Common myeloid progenitor, CD34-positive (primary cell): ENCODE data around the gene FXYD7.

ENCODE experiments used
- CTCF ChIA-PET: fragments of 350-600 bp; sonication (Branson Sonifier 250); formaldehyde crosslinking; loops from one replicate; lab custom pipeline; 2021; ENCODE audit warnings: antibody characterized with exemption; lab: Charles Lee
- POLR2A ChIA-PET: fragments of 350-600 bp; sonication (Branson Sonifier 250); formaldehyde crosslinking; loops from one replicate; lab custom pipeline; 2021; ENCODE audit warnings: antibody characterized with exemption; lab: Charles Lee
- DNase-seq, 3 donors: peaks; one replicate each; pipeline versions ENCODE4 v3.0.0 to v3.0.0-alpha.2; 2013
- H3K27ac ChIP-seq, 2 experiments: 1 replicate in 1 of 2; 2 replicates in 1 of 2; pipeline ENCODE4 v1.7.0; 2013; ENCODE audit warnings: inconsistent platforms in 2 of 2, low read length in 2 of 2, mild to moderate bottlenecking in 2 of 2, low read depth in 1 of 2, moderate library complexity in 1 of 2; ENCODE audit not compliant: severe bottlenecking in 2 of 2, insufficient read depth in 1 of 2, poor library complexity in 1 of 2
- H3K27me3 ChIP-seq, 5 experiments: replicated peaks in 2 of 5; 1 replicate in 3 of 5; 2 replicates in 2 of 5; pipeline versions ENCODE4 v1.6.1 to v1.7.0; 2013; ENCODE audit warnings: low read length in 4 of 5, mild to moderate bottlenecking in 2 of 5, moderate library complexity in 2 of 5, inconsistent platforms in 1 of 5; ENCODE audit not compliant: insufficient read depth in 5 of 5, control insufficient read depth in 4 of 5
- H3K36me3 ChIP-seq, 4 experiments: 1 replicate in 2 of 4; 2 replicates in 2 of 4; pipeline versions ENCODE4 v1.6.1 to v1.7.0; 2013; ENCODE audit warnings: low read length in 3 of 4, control low read depth in 1 of 4, mild to moderate bottlenecking in 1 of 4; ENCODE audit not compliant: control insufficient read depth in 4 of 4, insufficient read depth in 4 of 4
- H3K4me1 ChIP-seq, 4 experiments: 1 replicate in 3 of 4; 2 replicates in 1 of 4; pipeline versions ENCODE4 v1.6.1 to v1.7.1; 2013; ENCODE audit warnings: low read length in 3 of 4, mild to moderate bottlenecking in 3 of 4, control low read depth in 1 of 4, inconsistent platforms in 1 of 4, moderate library complexity in 1 of 4; ENCODE audit not compliant: control insufficient read depth in 4 of 4, insufficient read depth in 4 of 4; ENCODE audit errors: control extremely low read depth in 1 of 4
- H3K4me3 ChIP-seq, 7 experiments: 1 replicate in 4 of 7; 2 replicates in 3 of 7; pipeline versions ENCODE4 v1.5.1 to v1.7.0; 2013; ENCODE audit warnings: mild to moderate bottlenecking in 7 of 7, low read length in 6 of 7, moderate library complexity in 6 of 7, inconsistent platforms in 2 of 7, low read depth in 2 of 7, control low read depth in 1 of 7; ENCODE audit not compliant: insufficient read depth in 4 of 7, control insufficient read depth in 1 of 7; ENCODE audit errors: extremely low read depth in 1 of 7
- H3K9me3 ChIP-seq, 5 experiments: 1 replicate in 4 of 5; 2 replicates in 1 of 5; pipeline versions ENCODE4 v1.6.1 to v1.7.1; 2013; ENCODE audit warnings: low read length in 4 of 5, mild to moderate bottlenecking in 2 of 5, inconsistent platforms in 1 of 5, low read depth in 1 of 5, moderate library complexity in 1 of 5; ENCODE audit not compliant: control insufficient read depth in 4 of 5, insufficient read depth in 2 of 5; ENCODE audit errors: control extremely low read depth in 1 of 5
- WGBS: methylation state at CpG from one replicate; pipeline ENCODE4 v1.1.5; 2013; ENCODE audit not compliant: insufficient coverage; 5-methylcytosine and 5-hydroxymethylcytosine counted together

Gene FXYD7

GRCh38 chr19:35116072-35116801 lies 26.8 kb upstream of the FXYD7 start:
- ChIA-PET POLR2A (interaction anchor here (0.6 kb wide), 2 partner anchors 42 to 45 kb away, joined by 3 read pairs; no protein-coding TSS in a partner anchor), CTCF (interaction anchor here (0.9 to 3.3 kb wide), 10 partner anchors 11 to 72 kb away, joined by 3 to 54 read pairs (median 4); partner anchors contain the start of gene LGI4)
- Histone ChIP-seq H3K36me3 (no peaks in the 10 kb centered on the region), H3K27ac (no peak overlapping the region), H3K4me1 (peaks cover 1 to 62% (median 32%) of the 10 kb centered on the region in 4 experiments), H3K27me3 (no peaks in the 10 kb centered on the region), H3K9me3 (no peaks in the 10 kb centered on the region), H3K4me3 (no peak overlapping the region)
- 96% methylated on average over 9 of the region's 13 CpGs for WGBS
- no peak for DNase-seq

- no peaks in the 10 kb centered on the region for H3K36me3 ChIP-seq
- 98% methylated on average over 7 of the region's 8 CpGs for WGBS
- no peak overlapping the region for H3K4me3 ChIP-seq
- ChIA-PET POLR2A (no interaction called here), CTCF (interaction anchor here (0.9 to 3.3 kb wide), 6 partner anchors 18 to 75 kb away, joined by 3 to 54 read pairs (median 10); partner anchors contain the start of genes HPN and LGI4)
- H3K27ac ChIP-seq = no peak overlapping the region
- no peaks in the 10 kb centered on the region for H3K9me3 ChIP-seq
- H3K27me3 ChIP-seq = no peaks in the 10 kb centered on the region
- peaks cover 1 to 70% (median 38%) of the 10 kb centered on the region in 4 experiments for H3K4me1 ChIP-seq
- no peak for DNase-seq
Measured at GRCh38 chr19:35117116-35117515, 25.9 kb upstream of the FXYD7 start.

GRCh38 chr19:35117799-35118198 lies 25.3 kb upstream of the FXYD7 start:
- no peak overlapping the region for H3K4me3 ChIP-seq

GRCh38 chr19:35118268-35119020 lies 24.6 kb upstream of the FXYD7 start:
- Histone ChIP-seq H3K4me1 (peaks cover 1 to 73% (median 38%) of the 10 kb centered on the region in 4 experiments), H3K36me3 (no peaks in the 10 kb centered on the region), H3K9me3 (no peaks in the 10 kb centered on the region), H3K4me3 (peak overlapping the region in 3 of 7 experiments; percentile 22 to 55 (median 26)), H3K27me3 (no peaks in the 10 kb centered on the region), H3K27ac (no peak overlapping the region)
- 29% methylated on average over 9 of the region's 13 CpGs for WGBS
- ChIA-PET CTCF (interaction anchor here (0.6 to 3.2 kb wide), 8 partner anchors 12 to 75 kb away, joined by 3 to 19 read pairs (median 4); partner anchors contain the start of genes FXYD5 and LGI4), POLR2A (interaction anchor here (1.4 kb wide), 1 partner anchor 23 kb away, joined by 4 read pairs; no protein-coding TSS in a partner anchor)
- peak in 2 of 3 donors; percentile 31 to 52 for DNase-seq

More at GRCh38 chr19:35117799-35118198, 25.3 kb upstream of the FXYD7 start:
- Histone ChIP-seq H3K36me3 (no peaks in the 10 kb centered on the region), H3K9me3 (no peaks in the 10 kb centered on the region), H3K4me1 (peaks cover 1 to 72% (median 38%) of the 10 kb centered on the region in 4 experiments), H3K27ac (no peak overlapping the region), H3K27me3 (no peaks in the 10 kb centered on the region)
- no peak for DNase-seq
- ChIA-PET POLR2A (no interaction called here), CTCF (interaction anchor here (0.6 to 3.2 kb wide), 8 partner anchors 12 to 76 kb away, joined by 3 to 19 read pairs (median 4); partner anchors contain the start of gene HPN)
- 78% methylated on average over 11 of the region's 11 CpGs for WGBS

GRCh38 chr19:35119091-35119490 lies 24.0 kb upstream of the FXYD7 start:
- Histone ChIP-seq H3K27me3 (no peaks in the 10 kb centered on the region), H3K4me3 (peak overlapping the region in 3 of 7 experiments; percentile 22 to 55 (median 26)), H3K36me3 (no peaks in the 10 kb centered on the region), H3K27ac (no peak overlapping the region), H3K9me3 (no peaks in the 10 kb centered on the region), H3K4me1 (peaks cover 1 to 76% (median 38%) of the 10 kb centered on the region in 4 experiments)
- ChIA-PET CTCF (interaction anchor here (1.1 to 3.2 kb wide), 8 partner anchors 8 to 76 kb away, joined by 3 to 19 read pairs (median 4); partner anchors contain the start of genes FXYD5 and LGI4), POLR2A (interaction anchor here (1.4 kb wide), 1 partner anchor 22 kb away, joined by 4 read pairs; no protein-coding TSS in a partner anchor)
- WGBS = 14% methylated on average over 12 of the region's 14 CpGs
- peak; percentile 60 to 83 (median 73) for DNase-seq

- H3K27ac ChIP-seq = no peak overlapping the region
- ChIA-PET POLR2A (interaction anchor here (1.4 kb wide), 1 partner anchor 21 kb away, joined by 4 read pairs; no protein-coding TSS in a partner anchor), CTCF (interaction anchor here (1.1 to 3.2 kb wide), 6 partner anchors 9 to 49 kb away, joined by 3 to 19 read pairs (median 5); partner anchors contain the start of genes FXYD5 and LGI4)
Measured at GRCh38 chr19:35119578-35120155, 23.4 kb upstream of the FXYD7 start.

More at GRCh38 chr19:35119578-35120155, 23.4 kb upstream of the FXYD7 start:
- no peaks in the 10 kb centered on the region for H3K9me3 ChIP-seq
- no peak overlapping the region for H3K4me3 ChIP-seq
- no peaks in the 10 kb centered on the region for H3K27me3 ChIP-seq
- peaks cover 1 to 76% (median 38%) of the 10 kb centered on the region in 4 experiments for H3K4me1 ChIP-seq
- no peak for DNase-seq
- WGBS = 85% methylated on average over 5 of the region's 9 CpGs
- no peaks in the 10 kb centered on the region for H3K36me3 ChIP-seq
